ENCODE data around the gene ARTN.

The ARTN gene

GRCh38 chr1:43933386-43934100 is at the start of gene ARTN:
TSS of gene ARTN (plus strand) at chr1:43933801. CDS start at chr1:43935657, 1,856 bp downstream.
- no peak for DNase-seq (ENCODE audit: low spot score)

- no peak for DNase-seq (ENCODE audit: low spot score)
Measured at GRCh38 chr1:43885279-43885801, 48.3 kb upstream of the ARTN start.

GRCh38 chr1:43887748-43888147 is 45.9 kb upstream of the ARTN start:
- no peak for DNase-seq (ENCODE audit: low spot score)

GRCh38 chr1:43890815-43891214 is 42.8 kb upstream of the ARTN start:
- no peak for DNase-seq (ENCODE audit: low spot score)

DNA sequence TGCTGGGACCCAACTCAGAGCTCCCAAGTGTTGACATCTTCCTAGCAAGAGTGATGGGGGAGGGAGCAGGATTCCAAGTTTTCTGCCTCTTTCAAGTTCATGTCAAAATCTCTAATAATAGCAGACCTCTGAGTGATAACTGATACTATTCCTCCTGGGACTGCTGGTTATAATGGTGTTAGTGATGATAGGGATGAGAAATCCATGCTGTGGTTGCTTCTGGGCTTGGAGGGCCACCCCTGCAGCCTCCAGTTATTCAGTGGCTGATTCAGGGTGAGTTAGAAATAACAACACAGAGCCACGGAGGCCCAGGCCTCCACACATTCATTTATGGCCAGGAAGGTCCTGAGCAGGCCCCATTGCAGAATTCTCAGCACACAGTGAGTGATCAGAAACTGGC is 40.6 kb upstream of the ARTN start:
- no peak for DNase-seq (ENCODE audit: low spot score)

- DNase-seq (ENCODE audit: low spot score) = no peak
Measured at GRCh38 chr1:43898981-43899380, 34.6 kb upstream of the ARTN start.

- no peak for DNase-seq (ENCODE audit: low spot score)
Measured at GRCh38 chr1:43900386-43900785, 33.2 kb upstream of the ARTN start.

- DNase-seq (ENCODE audit: low spot score) = no peak
Measured at GRCh38 chr1:43901196-43901961, 32.2 kb upstream of the ARTN start.

GRCh38 chr1:43902058-43902831 is 31.4 kb upstream of the ARTN start:
- peak; percentile 38 for DNase-seq (ENCODE audit: low spot score)

GRCh38 chr1:43904660-43905551 is 28.7 kb upstream of the ARTN start:
- DNase-seq (ENCODE audit: low spot score) = no peak

- no peak for DNase-seq (ENCODE audit: low spot score)
Measured at GRCh38 chr1:43908226-43908625, 25.4 kb upstream of the ARTN start.

- no peak for DNase-seq (ENCODE audit: low spot score)
Measured at GRCh38 chr1:43908858-43909257, 24.7 kb upstream of the ARTN start.

DNA sequence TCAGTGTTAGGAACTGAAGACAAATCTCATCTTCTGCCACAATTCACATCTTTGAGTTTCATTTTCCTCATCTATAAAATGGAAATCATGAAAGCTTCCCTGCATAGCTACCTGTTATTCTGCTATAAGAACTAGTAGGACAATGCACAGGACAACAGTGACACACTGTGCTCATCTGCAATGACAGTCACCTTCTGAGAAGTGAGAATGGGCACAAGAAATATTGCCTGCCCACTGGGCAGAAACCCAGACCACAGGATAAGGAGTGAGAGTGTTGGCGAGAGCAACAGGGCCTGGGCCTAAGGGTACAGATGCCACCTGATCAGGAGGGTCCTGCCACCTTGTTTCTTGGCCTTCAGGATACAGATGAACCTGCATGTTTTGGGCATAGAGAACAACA is 23.3 kb upstream of the ARTN start:
- DNase-seq (ENCODE audit: low spot score) = no peak

GRCh38 chr1:43912607-43913006 is 21.0 kb upstream of the ARTN start:
- no peak for DNase-seq (ENCODE audit: low spot score)

- DNase-seq (ENCODE audit: low spot score) = no peak
Measured at GRCh38 chr1:43913051-43913501, 20.5 kb upstream of the ARTN start.

GRCh38 chr1:43913666-43914360 is 19.8 kb upstream of the ARTN start:
- no peak for DNase-seq (ENCODE audit: low spot score)

DNA sequence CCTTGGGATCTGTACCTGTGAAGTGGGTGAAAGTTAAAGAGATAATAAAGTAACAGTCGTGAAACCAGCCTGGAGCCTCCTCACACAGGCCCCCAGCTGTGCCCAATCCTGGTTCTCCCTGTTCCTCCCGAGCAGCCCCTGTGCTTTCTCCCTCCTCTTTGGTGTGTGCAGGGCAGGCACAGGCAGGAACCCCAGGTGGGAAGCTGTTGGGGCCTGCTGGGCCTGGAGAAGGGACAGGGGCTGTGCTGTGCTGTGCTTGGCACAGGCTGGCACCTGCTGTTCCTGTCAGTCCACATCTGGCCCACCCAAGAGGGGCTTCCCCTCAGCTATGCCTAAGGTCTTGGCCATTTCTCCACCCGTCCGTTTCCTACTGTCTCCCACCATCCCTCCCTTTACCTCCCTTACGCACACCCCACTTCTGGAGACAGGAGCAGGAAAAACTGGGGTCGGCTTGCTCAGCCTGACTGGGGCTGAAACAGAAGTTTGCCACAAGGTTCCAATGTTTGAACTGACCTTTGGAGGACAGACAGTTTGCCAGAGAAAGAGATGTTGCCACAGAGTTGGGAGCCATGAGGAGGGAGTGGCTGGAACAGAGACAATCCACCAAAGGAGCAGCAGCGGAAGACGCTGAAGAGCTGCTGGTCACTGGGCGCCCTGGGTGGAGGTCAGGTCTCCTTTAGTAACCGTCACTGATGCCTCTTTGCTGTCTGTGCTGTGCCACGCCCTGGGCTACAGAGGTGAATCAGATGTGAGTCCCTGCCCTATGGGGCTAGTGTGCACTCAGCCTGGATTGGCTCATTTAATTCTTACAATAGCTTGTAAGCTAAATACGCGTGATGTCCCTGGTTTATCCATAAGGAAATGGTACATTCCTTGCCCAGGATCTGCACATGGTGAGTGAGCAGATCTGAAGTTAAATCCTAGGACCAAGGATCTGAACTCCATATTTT is 18.8 kb upstream of the ARTN start:
- DNase-seq (ENCODE audit: low spot score) = no peak

GRCh38 chr1:43919906-43920305 is 13.7 kb upstream of the ARTN start:
- no peak for DNase-seq (ENCODE audit: low spot score)

DNA sequence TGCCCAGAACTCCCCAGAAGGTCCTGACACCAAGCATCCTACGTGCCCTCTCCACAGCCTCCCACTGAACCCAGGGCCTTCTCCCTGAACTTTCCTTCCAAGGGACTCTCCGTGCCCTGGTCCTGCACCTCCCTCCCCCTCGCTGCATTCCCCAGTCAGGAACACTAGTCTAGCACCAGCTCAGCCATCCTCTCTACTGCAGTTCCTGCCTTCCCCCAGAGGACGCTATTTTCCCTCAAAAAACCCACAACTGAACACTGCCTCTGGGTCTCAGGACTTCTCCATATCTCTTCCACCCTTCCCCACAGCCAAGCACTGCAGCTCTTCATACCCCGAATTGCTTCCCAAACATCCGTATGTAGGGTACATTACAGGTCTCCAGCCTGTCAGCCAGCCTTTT is 12.6 kb upstream of the ARTN start:
- DNase-seq (ENCODE audit: low spot score) = no peak

DNA sequence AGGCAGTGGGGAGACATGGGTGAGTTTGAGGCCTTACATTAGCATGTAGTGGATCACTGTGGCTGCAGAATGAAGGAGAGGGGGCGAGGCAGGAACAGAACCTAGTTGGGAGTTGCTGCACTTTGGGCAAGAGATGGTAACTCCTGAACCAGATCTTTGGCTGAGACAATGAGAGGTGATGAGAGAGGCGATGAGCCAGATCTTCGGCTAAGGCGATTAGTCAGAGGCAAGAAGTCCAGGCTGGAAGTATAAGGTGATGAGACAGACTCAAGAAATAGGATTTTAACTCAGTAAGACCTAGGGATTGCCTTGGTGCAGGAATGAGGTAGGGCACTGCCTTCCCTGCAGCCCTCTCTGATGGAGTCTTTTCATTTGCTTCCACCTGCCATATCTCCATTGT is 9.1 kb upstream of the ARTN start:
- DNase-seq (ENCODE audit: low spot score) = no peak
